GM12892 (cell line): Measurements from ENCODE around the gene ATXN7.

ENCODE experiments used
- POLR2A ChIP-seq: IDR thresholded peaks from 2 replicates; pipeline ENCODE4 v1.6.1; 2011; ENCODE audit warnings: low read depth, low read length, control low read depth
- POLR2AphosphoS5 ChIP-seq: IDR thresholded peaks from 2 replicates; pipeline ENCODE4 v1.6.1; 2011; ENCODE audit warnings: low read depth, low read length, control low read depth
- TAF1 ChIP-seq: IDR thresholded peaks from 2 replicates; pipeline ENCODE4 v1.6.1; 2011; ENCODE audit warnings: low read depth, mild to moderate bottlenecking, control low read depth, low read length, borderline replicate concordance

DNA sequence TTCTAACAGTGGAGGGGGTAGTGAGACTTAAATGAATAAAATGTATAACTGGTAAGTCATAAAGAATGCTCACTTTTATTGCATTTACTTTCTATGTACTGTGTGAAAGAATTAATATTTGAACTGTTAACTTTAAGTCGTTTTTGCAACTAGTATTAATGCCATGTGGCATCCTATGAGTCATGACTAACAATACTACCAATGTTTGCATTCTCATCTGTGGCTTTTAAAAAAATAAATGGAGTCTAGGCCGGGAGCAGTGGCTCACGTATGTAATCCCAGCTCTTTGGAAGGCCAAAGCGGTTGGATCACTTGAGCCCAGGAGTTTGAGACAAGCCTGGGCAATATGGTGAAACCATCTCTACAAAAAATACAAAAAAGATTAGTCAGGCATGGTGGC, 39.4 kb upstream of the ATXN7 start:
- TF ChIP-seq POLR2A (no peak), POLR2AphosphoS5 (no peak), TAF1 (no peak)
